Activated CD4-positive, alpha-beta T cell treated with anti-CD3 and anti-CD28 coated beads for 36 hours (primary cell): ENCODE data around the gene LY6G6F. TPM values are rescaled to one million over a fixed set of nuclear protein-coding genes. Genes with fewer than 3 reads are reported as not detected.

Source experiments
- ATAC-seq: fragments of 200-7000 bp; cut with Tn5 transposase; one replicate; pipeline ENCODE4 v1.10.0; 2021; ENCODE audit warnings: mild to moderate bottlenecking, moderate library complexity
- CTCF ChIA-PET: fragments of 350-600 bp; sonication (Branson Sonifier 250); formaldehyde crosslinking; loops from one replicate; lab custom pipeline; 2021; ENCODE audit warnings: antibody characterized with exemption; lab: Charles Lee
- POLR2A ChIA-PET: fragments of 350-600 bp; sonication (Branson Sonifier 250); formaldehyde crosslinking; loops from one replicate; lab custom pipeline; 2021; ENCODE audit warnings: antibody characterized with exemption, inconsistent platforms; lab: Charles Lee
- DNase-seq: peaks from one replicate; pipeline ENCODE4 v3.0.0-alpha.2; 2020
- H3K27ac Mint-ChIP-seq: one replicate; pipeline ENCODE4 v1.8.0; 2021; ENCODE audit warnings: mixed read lengths
- H3K27me3 Mint-ChIP-seq: one replicate; pipeline ENCODE4 v1.8.0; 2021; ENCODE audit warnings: mixed read lengths
- H3K36me3 Mint-ChIP-seq: one replicate; pipeline ENCODE4 v1.8.0; 2021; ENCODE audit warnings: low read depth, mixed read lengths
- H3K4me1 Mint-ChIP-seq: one replicate; pipeline ENCODE4 v1.8.0; 2021; ENCODE audit warnings: mixed read lengths
- H3K4me3 Mint-ChIP-seq: one replicate; pipeline ENCODE4 v1.8.0; 2021; ENCODE audit warnings: mild to moderate bottlenecking, moderate library complexity, mixed read lengths
- H3K9me3 Mint-ChIP-seq: one replicate; pipeline ENCODE4 v1.8.0; 2021; ENCODE audit warnings: low read depth, mixed read lengths
- intact Hi-C, 2 experiments: fragments of 100-400 bp; cut with DNase I in 1 of 2; cut with micrococcal nuclease in 1 of 2; formaldehyde crosslinking; loops; one replicate each; pipeline versions ENCODE4 v1.14.2 to v1.15.1; 2022 to 2024; cut with DNase I, micrococcal nuclease
- total RNA-seq, 2 experiments: library from RNA; stranded (reverse); gene quantifications; one replicate each; pipeline ENCODE4 v1.2.3, GENCODE V29; 2021

The LY6G6F gene
- total RNA-seq, 2 experiments from 2014 or later: not detected

- no peak within 1 kb of the TSS for H3K27ac Mint-ChIP-seq
- peaks cover 8% of the 10 kb centered on the region for H3K4me1 Mint-ChIP-seq
- no peak for DNase-seq
- no peak within 1 kb of the TSS for H3K4me3 Mint-ChIP-seq
- no peaks in the 10 kb centered on the region for H3K27me3 Mint-ChIP-seq
- ATAC-seq: no peak
- ChIA-PET CTCF (interaction anchor here (0.6 to 1.3 kb wide), 6 partner anchors 9 to 153 kb away, joined by 3 to 4 read pairs (median 3); partner anchors contain the start of genes LY6G5C and LY6G6F), POLR2A (no interaction called here)
- intact Hi-C loops: no loop called here
- H3K9me3 Mint-ChIP-seq: no peaks in the 10 kb centered on the region
- no peaks in the 10 kb centered on the region for H3K36me3 Mint-ChIP-seq
Observed at GRCh38 chr6:31715022-31715958, 8.6 kb downstream of the LY6G6F start, which contains the start of gene LY6G6D. Gene LY6G6D, plus strand, starts transcription at chr6:31715348. Its CDS starts 8 bp downstream, at chr6:31715356.

- H3K4me1 Mint-ChIP-seq: no peaks in the 10 kb centered on the region
- H3K9me3 Mint-ChIP-seq: no peaks in the 10 kb centered on the region
- H3K27ac Mint-ChIP-seq: no peak overlapping the region
- no peak overlapping the region for H3K4me3 Mint-ChIP-seq
- H3K27me3 Mint-ChIP-seq: no peaks in the 10 kb centered on the region
- ATAC-seq: no peak
- intact Hi-C loops: no loop called here
- POLR2A ChIA-PET: no interaction called here
- no peaks in the 10 kb centered on the region for H3K36me3 Mint-ChIP-seq
- CTCF ChIA-PET: no interaction called here
- no peak for DNase-seq
Observed at GRCh38 chr6:31717499-31718222, 11.0 kb downstream of the LY6G6F start.

DNA sequence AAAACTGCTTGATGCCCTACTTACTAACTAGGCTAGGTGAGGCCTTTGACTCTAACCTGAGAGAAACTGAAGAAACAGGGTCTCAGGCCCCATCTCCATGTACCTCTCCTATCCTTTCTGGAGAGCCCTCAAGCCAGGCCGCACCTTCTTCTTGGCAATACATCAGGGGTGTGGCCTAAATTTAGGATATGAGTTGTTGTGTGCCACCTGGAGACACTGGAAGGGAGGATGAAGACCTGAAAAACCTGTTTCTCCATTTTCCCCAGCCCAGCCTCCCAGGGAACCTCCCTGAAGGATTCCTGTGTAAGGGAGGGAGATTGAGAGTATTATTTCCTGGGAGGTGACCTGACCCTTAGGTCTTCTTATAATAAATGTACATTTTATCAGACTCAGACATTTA lies 11.6 kb downstream of the LY6G6F start:
- Mint-ChIP-seq H3K27me3 (no peaks in the 10 kb centered on the region), H3K27ac (no peak overlapping the region)
- ATAC-seq: no peak

GRCh38 chr6:31719001-31719400 lies 12.3 kb downstream of the LY6G6F start:
- DNase-seq (no peak), ATAC-seq (no peak)
- CTCF ChIA-PET: no interaction called here
- POLR2A ChIA-PET: no interaction called here
- no peaks in the 10 kb centered on the region for H3K36me3 Mint-ChIP-seq
- intact Hi-C loops: no loop called here
- no peaks in the 10 kb centered on the region for H3K9me3 Mint-ChIP-seq
- no peak overlapping the region for H3K4me3 Mint-ChIP-seq
- no peaks in the 10 kb centered on the region for H3K4me1 Mint-ChIP-seq
- H3K27ac Mint-ChIP-seq: no peak overlapping the region
- H3K27me3 Mint-ChIP-seq: no peaks in the 10 kb centered on the region

More for the DNA sequence above, 11.6 kb downstream of the LY6G6F start:
- DNase-seq: no peak
- Mint-ChIP-seq H3K36me3 (no peaks in the 10 kb centered on the region), H3K4me3 (no peak overlapping the region), H3K4me1 (no peaks in the 10 kb centered on the region), H3K9me3 (no peaks in the 10 kb centered on the region)
- ChIA-PET CTCF (no interaction called here), POLR2A (no interaction called here)
- intact Hi-C loops: no loop called here

DNA sequence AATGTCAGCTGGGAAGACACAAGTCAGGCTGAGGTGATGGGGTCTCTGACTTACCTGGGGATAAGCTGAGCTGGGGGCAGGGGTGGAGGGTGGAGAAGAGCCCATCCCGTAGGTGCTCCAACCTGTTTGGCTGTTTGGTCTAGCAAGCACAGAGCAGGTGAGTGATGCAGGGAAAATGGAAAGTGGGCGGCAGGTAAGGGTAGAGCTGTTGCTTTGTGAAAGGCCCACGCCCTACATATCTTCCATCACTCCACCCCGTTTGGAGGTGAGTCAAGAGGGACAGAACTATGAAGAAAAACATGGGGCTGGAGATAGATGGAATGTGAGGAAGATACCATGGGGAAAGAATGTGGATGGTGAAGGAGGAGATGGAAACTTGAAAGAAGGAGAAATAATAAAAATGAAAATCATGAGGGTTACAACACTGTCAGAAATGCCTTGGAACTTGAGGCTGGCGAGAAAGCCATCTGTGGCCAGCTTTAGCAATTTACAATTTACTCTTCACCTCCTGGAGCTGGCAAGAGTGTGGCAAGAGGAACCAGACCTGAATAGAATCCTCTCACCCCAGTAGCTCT lies 13.6 kb downstream of the LY6G6F start:
- no peak overlapping the region for H3K4me3 Mint-ChIP-seq
- H3K9me3 Mint-ChIP-seq: no peaks in the 10 kb centered on the region
- no peak overlapping the region for H3K27ac Mint-ChIP-seq
- CTCF ChIA-PET: interaction anchor here (0.9 kb wide), 1 partner anchor 386 kb away, joined by 3 read pairs; no protein-coding TSS in a partner anchor
- no peaks in the 10 kb centered on the region for H3K4me1 Mint-ChIP-seq
- no peak for DNase-seq
- ATAC-seq: no peak
- H3K27me3 Mint-ChIP-seq: no peaks in the 10 kb centered on the region
- H3K36me3 Mint-ChIP-seq: no peaks in the 10 kb centered on the region
- intact Hi-C loops: no loop called here
- POLR2A ChIA-PET: no interaction called here

DNA sequence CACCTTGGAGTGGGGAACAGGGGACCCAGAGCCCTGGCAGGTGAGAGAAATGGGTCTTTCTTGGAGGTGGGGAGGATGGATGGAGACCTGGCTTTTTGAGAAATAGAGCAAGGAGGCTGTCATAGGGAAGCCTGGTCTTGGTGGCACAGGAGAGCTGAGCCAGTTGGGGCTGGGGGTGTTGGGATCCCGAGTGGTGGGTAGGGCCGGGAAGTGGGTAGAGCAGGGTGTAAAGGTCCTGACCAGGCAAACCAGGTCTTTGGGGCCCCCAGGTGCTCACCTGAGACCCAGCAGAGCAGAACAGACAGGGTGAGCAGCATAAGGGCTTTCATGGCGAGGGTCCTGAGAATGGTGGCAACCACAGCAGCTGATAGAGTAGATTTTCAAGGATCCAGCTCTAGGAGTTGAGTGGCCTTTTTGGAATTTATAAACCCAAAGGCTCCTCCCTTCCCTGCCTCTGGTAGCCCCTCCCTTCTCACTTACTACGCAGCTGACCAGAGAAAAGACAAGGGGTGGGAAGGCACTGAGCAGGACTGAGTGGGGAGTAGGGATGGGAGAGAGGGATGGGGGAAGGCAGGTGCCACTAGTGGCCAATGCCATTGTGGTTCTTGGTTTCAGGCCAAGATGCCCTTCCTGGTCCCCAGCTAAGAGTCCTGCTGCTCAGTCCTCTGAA lies 14.8 kb downstream of the LY6G6F start, which contains the start of gene LY6G6C:
Gene LY6G6C (minus strand): TSS at position 396 of the 670 bp plus-strand sequence. CDS start 67 bp downstream, at position 329.
- no peak within 1 kb of the TSS for H3K27ac Mint-ChIP-seq
- ChIA-PET CTCF (interaction anchor here (0.6 to 0.9 kb wide), 3 partner anchors 10 to 18 kb away, joined by 3 to 4 read pairs (median 3); partner anchors contain the start of gene MSH5), POLR2A (no interaction called here)
- ATAC-seq (no peak), DNase-seq (no peak)
- intact Hi-C loops: no loop called here
- H3K36me3 Mint-ChIP-seq: no peaks in the 10 kb centered on the region
- H3K27me3 Mint-ChIP-seq: no peaks in the 10 kb centered on the region
- no peaks in the 10 kb centered on the region for H3K9me3 Mint-ChIP-seq
- H3K4me1 Mint-ChIP-seq: peaks cover 11% of the 10 kb centered on the region
- H3K4me3 Mint-ChIP-seq: no peak within 1 kb of the TSS

- Mint-ChIP-seq H3K4me3 (no peak overlapping the region), H3K27me3 (no peaks in the 10 kb centered on the region), H3K4me1 (peaks cover 17% of the 10 kb centered on the region), H3K27ac (no peak overlapping the region), H3K9me3 (no peaks in the 10 kb centered on the region), H3K36me3 (peaks cover 4% of the 10 kb centered on the region)
- DNase-seq (no peak), ATAC-seq (no peak)
- POLR2A ChIA-PET: no interaction called here
- intact Hi-C loops: no loop called here
- CTCF ChIA-PET: interaction anchor here (0.6 to 0.9 kb wide), 3 partner anchors 11 to 180 kb away, joined by 3 read pairs; no protein-coding TSS in a partner anchor
Observed at GRCh38 chr6:31722173-31722572, 15.5 kb downstream of the LY6G6F start.

GRCh38 chr6:31723245-31723979 lies 16.7 kb downstream of the LY6G6F start, which contains the start of gene MPIG6B:
Gene MPIG6B, plus strand, starts transcription at chr6:31723373. Its CDS starts 11 bp downstream, at chr6:31723384.
- Mint-ChIP-seq H3K9me3 (no peaks in the 10 kb centered on the region), H3K4me3 (no peak within 1 kb of the TSS), H3K27me3 (no peaks in the 10 kb centered on the region), H3K4me1 (peaks cover 28% of the 10 kb centered on the region), H3K36me3 (peaks cover 4% of the 10 kb centered on the region), H3K27ac (no peak within 1 kb of the TSS)
- POLR2A ChIA-PET: no interaction called here
- DNase-seq (no peak), ATAC-seq (no peak)
- CTCF ChIA-PET: interaction anchor here (0.5 to 1.2 kb wide), 3 partner anchors 8 to 570 kb away, joined by 3 read pairs; no protein-coding TSS in a partner anchor
- intact Hi-C loops: no loop called here

DNA sequence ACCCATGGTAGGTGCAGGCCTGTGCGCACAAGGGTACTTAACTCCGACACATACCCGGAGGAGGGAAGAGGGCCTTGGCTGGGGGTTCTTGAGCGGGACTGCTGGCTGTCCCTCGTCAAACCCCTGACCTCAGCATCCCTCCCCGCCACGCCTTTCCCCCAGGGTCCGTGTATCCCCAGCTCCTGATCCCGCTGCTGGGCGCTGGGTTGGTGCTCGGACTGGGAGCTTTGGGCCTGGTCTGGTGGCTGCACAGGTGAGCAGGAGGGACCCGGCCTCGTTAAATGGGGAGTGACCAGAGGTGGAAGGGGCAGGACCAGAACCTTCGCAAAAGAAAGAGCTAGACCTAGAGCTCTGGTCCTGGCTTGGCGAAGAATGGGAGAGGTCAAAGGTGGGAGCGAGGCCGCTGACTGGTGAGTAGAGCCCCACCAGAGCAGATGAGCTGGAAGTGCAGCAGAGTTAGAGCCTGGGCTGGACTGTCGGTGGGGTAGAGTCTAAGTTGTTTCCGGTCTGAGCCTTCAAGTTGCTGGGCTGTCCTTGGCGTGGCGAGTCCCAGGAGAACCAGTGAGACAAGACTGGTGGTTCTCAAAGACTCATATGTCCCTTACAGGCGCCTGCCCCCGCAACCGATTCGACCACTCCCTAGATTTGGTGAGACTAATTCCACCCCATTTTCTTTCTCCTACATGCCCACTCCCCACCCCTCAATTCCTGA lies 17.5 kb downstream of the LY6G6F start:
- intact Hi-C loops: no loop called here
- H3K36me3 Mint-ChIP-seq: peaks cover 4% of the 10 kb centered on the region
- H3K4me1 Mint-ChIP-seq: peaks cover 34% of the 10 kb centered on the region
- DNase-seq: no peak
- no peak overlapping the region for H3K27ac Mint-ChIP-seq
- ChIA-PET POLR2A (interaction anchor here (0.6 kb wide), 1 partner anchor 448 kb away, joined by 4 read pairs; no protein-coding TSS in a partner anchor), CTCF (interaction anchor here (0.5 to 1.2 kb wide), 3 partner anchors 8 to 571 kb away, joined by 3 read pairs; no protein-coding TSS in a partner anchor)
- H3K9me3 Mint-ChIP-seq: no peaks in the 10 kb centered on the region
- H3K4me3 Mint-ChIP-seq: no peak overlapping the region
- no peak for ATAC-seq
- no peaks in the 10 kb centered on the region for H3K27me3 Mint-ChIP-seq
